ENCODE data around the gene KRT80. TPM values are rescaled to one million over a fixed set of nuclear protein-coding genes. Genes with fewer than 3 reads are reported as not detected.

The KRT80 gene
- total RNA-seq, 2 donors from 2014 or later, result 0.07 to 0.09 TPM

DNA sequence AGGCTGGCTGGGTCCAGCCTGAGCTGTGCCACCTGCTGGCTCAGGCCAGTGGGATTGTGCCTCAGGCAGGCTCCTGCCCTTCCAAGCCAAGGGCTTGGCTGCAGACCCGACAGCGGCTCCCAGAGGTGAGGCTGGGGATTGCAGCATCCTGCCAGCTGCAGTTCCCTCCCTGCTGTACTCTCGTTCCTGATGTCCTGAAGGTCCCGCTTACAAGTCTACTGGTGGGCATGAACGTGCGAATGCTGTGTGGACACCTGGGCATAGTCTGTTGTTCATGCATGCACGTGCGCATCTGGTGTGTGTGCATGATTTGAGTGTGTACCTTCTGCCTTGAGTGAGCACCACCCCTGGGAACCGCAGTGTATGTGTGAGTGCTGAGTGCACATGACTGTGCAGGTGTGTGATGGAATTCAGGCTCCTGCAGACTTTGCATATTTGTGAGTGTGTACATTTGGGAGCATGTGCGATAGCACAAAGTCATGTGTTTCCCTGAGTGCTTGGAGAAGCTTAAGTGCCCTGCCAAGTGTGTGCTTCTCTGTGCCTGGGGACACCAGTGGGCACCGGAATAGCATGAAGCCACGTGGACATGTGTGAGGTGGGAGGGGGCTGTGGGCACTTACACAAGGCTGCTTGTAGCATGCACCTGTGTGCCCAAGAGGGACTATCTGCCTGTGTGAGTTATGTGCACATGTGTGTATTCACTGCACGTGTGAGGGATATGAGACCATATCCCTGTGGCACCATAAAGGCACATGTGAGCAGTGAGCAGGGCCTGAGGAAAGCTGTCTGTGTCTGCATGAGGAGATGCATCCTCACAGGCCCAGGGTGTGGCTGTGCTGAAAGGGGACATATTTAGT is 22.0 kb upstream of the KRT80 start:
- H3K4me3 ChIP-seq (ENCODE audit: low read length), result no peak overlapping the region
- no peaks in the 10 kb centered on the region for H3K27me3 ChIP-seq (ENCODE audit: control insufficient read depth, insufficient read depth, low read length, poor library complexity, severe bottlenecking)
- H3K9ac ChIP-seq (ENCODE audit: extremely low read depth, low read length, poor library complexity, severe bottlenecking), result no peak overlapping the region
- no peaks in the 10 kb centered on the region for H3K4me1 ChIP-seq (ENCODE audit: control insufficient read depth, insufficient read depth, low read length)
- peak; percentile 99 for DNase-seq
- TF ChIP-seq, protein P1, sequence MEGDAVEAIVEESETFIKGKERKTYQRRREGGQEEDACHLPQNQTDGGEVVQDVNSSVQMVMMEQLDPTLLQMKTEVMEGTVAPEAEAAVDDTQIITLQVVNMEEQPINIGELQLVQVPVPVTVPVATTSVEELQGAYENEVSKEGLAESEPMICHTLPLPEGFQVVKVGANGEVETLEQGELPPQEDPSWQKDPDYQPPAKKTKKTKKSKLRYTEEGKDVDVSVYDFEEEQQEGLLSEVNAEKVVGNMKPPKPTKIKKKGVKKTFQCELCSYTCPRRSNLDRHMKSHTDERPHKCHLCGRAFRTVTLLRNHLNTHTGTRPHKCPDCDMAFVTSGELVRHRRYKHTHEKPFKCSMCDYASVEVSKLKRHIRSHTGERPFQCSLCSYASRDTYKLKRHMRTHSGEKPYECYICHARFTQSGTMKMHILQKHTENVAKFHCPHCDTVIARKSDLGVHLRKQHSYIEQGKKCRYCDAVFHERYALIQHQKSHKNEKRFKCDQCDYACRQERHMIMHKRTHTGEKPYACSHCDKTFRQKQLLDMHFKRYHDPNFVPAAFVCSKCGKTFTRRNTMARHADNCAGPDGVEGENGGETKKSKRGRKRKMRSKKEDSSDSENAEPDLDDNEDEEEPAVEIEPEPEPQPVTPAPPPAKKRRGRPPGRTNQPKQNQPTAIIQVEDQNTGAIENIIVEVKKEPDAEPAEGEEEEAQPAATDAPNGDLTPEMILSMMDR (conservative IDR thresholded peaks at IDR 0.05), result peak; percentile 98
- no peaks in the 10 kb centered on the region for H3K36me3 ChIP-seq (ENCODE audit: control insufficient read depth, insufficient read depth, low read length)
- Mint-ChIP-seq H3K27me3 (ENCODE audit: insufficient read depth) (peaks cover 2% of the 10 kb centered on the region), H3K4me1 (no peaks in the 10 kb centered on the region), H3K9me3 (no peaks in the 10 kb centered on the region), H3K4me3 (no peak overlapping the region), H3K36me3 (ENCODE audit: low read depth) (no peaks in the 10 kb centered on the region), H3K27ac (no peak overlapping the region)
- no peaks in the 10 kb centered on the region for H3K9me3 ChIP-seq (ENCODE audit: control insufficient read depth, low read length)
- 49 to 55% methylated on average over 9 to 13 of the region's 13 CpGs for WGBS, 2 experiments (ENCODE audit: insufficient coverage in 1 of 2, insufficient read length in 1 of 2)
- no peak overlapping the region for H3K27ac ChIP-seq (ENCODE audit: low read depth, low read length)

GRCh38 chr12:52212701-52213563 is 21.1 kb upstream of the KRT80 start:
- H3K27me3 Mint-ChIP-seq (ENCODE audit: insufficient read depth), result peaks cover 4% of the 10 kb centered on the region
- Histone ChIP-seq H3K27me3 (ENCODE audit: control insufficient read depth, insufficient read depth, low read length, poor library complexity, severe bottlenecking) (peaks cover 3% of the 10 kb centered on the region), H3K27ac (ENCODE audit: low read depth, low read length) (no peak overlapping the region), H3K9ac (ENCODE audit: extremely low read depth, low read length, poor library complexity, severe bottlenecking) (no peak overlapping the region), H3K9me3 (ENCODE audit: control insufficient read depth, low read length) (no peaks in the 10 kb centered on the region), H3K4me1 (ENCODE audit: control insufficient read depth, insufficient read depth, low read length) (no peaks in the 10 kb centered on the region), H3K4me3 (ENCODE audit: low read length) (no peak overlapping the region), H3K36me3 (ENCODE audit: control insufficient read depth, insufficient read depth, low read length) (no peaks in the 10 kb centered on the region)
- no peak overlapping the region for H3K4me3 Mint-ChIP-seq
- WGBS, 2 experiments (ENCODE audit: insufficient coverage in 1 of 2, insufficient read length in 1 of 2), result 73 to 82% methylated on average over 6 to 13 of the region's 13 CpGs
- H3K4me1 Mint-ChIP-seq, result no peaks in the 10 kb centered on the region
- no peaks in the 10 kb centered on the region for H3K36me3 Mint-ChIP-seq (ENCODE audit: low read depth)
- DNase-seq, result peak; percentile 48
- TF ChIP-seq, protein P1 (conservative IDR thresholded peaks at IDR 0.05), result no peak
- no peaks in the 10 kb centered on the region for H3K9me3 Mint-ChIP-seq
- no peak overlapping the region for H3K27ac Mint-ChIP-seq

GRCh38 chr12:52211716-52212585 is 20.1 kb upstream of the KRT80 start:
- no peaks in the 10 kb centered on the region for H3K36me3 ChIP-seq (ENCODE audit: control insufficient read depth, insufficient read depth, low read length)

More at GRCh38 chr12:52211716-52212585, 20.1 kb upstream of the KRT80 start:
- WGBS, 2 experiments (ENCODE audit: insufficient coverage in 1 of 2, insufficient read length in 1 of 2), result 87 to 94% methylated on average over 8 to 13 of the region's 13 CpGs
- Mint-ChIP-seq H3K27ac (no peak overlapping the region), H3K4me3 (no peak overlapping the region), H3K4me1 (no peaks in the 10 kb centered on the region), H3K9me3 (no peaks in the 10 kb centered on the region), H3K27me3 (ENCODE audit: insufficient read depth) (peaks cover 4% of the 10 kb centered on the region), H3K36me3 (ENCODE audit: low read depth) (no peaks in the 10 kb centered on the region)
- Histone ChIP-seq H3K9ac (ENCODE audit: extremely low read depth, low read length, poor library complexity, severe bottlenecking) (no peak overlapping the region), H3K4me1 (ENCODE audit: control insufficient read depth, insufficient read depth, low read length) (no peaks in the 10 kb centered on the region), H3K27me3 (ENCODE audit: control insufficient read depth, insufficient read depth, low read length, poor library complexity, severe bottlenecking) (peaks cover 3% of the 10 kb centered on the region), H3K27ac (ENCODE audit: low read depth, low read length) (no peak overlapping the region), H3K9me3 (ENCODE audit: control insufficient read depth, low read length) (no peaks in the 10 kb centered on the region), H3K4me3 (ENCODE audit: low read length) (no peak overlapping the region)
- TF ChIP-seq, protein P1 (conservative IDR thresholded peaks at IDR 0.05), result no peak
- DNase-seq, result peak; percentile 49

Data from endodermal cell (in vitro differentiated cells).